Sigmoid colon (tissue), 7 donors: Measurements from ENCODE around the gene DAB2. TPM values are rescaled to one million over a fixed set of nuclear protein-coding genes. Genes with fewer than 3 reads are reported as not detected.

Experiments
- DNase-seq: peaks from one replicate; pipeline ENCODE4 v3.0.0-alpha.2; 2019
- H3K27ac ChIP-seq, 4 donors: fragments of 200-600 bp; sonication (generic); one replicate each; pipeline ENCODE4 v1.5.1; 2016 to 2019; ENCODE audit warnings: mild to moderate bottlenecking in 1 of 4
- H3K27me3 ChIP-seq, 3 donors: fragments of 200-600 bp; sonication (generic); one replicate each; pipeline ENCODE4 v1.5.1; 2019; ENCODE audit warnings: mild to moderate bottlenecking in 1 of 3
- H3K36me3 ChIP-seq, 4 donors: fragments of 200-600 bp; sonication (generic); one replicate each; pipeline ENCODE4 v1.5.1; 2016 to 2019
- H3K4me1 ChIP-seq, 4 donors: fragments of 200-600 bp; sonication (generic); one replicate each; pipeline ENCODE4 v1.5.1; 2017 to 2019
- H3K4me3 ChIP-seq, 4 donors: fragments of 200-600 bp; sonication (generic); one replicate each; pipeline ENCODE4 v1.5.1; 2017 to 2019; ENCODE audit warnings: mild to moderate bottlenecking in 2 of 4, moderate library complexity in 1 of 4
- H3K9me3 ChIP-seq, 4 donors: fragments of 200-600 bp in 3 of 4; sonication (generic) in 3 of 4; one replicate each; pipeline versions ENCODE4 v1.5.1 to v1.6.1; 2013 to 2019
- EP300 ChIP-seq, 4 donors: sonication (generic); formaldehyde crosslinking; IDR thresholded peaks; one replicate each; pipeline ENCODE4 v1.6.1; 2017; ENCODE audit warnings: antibody characterized with exemption in 4 of 4
- POLR2A ChIP-seq, 2 donors: fragments of 450-650 bp; IDR thresholded peaks; one replicate each; pipeline ENCODE4 v1.6.1; 2016; ENCODE audit warnings: antibody characterized with exemption in 2 of 2, mild to moderate bottlenecking in 2 of 2, moderate library complexity in 2 of 2
- POLR2AphosphoS5 ChIP-seq, 4 donors: sonication (generic); formaldehyde crosslinking; IDR thresholded peaks; one replicate each; pipeline ENCODE4 v1.6.1; 2017; ENCODE audit warnings: antibody characterized with exemption in 4 of 4
- WGBS, 2 donors: extraction: QIAGEN DNeasy Blood & Tissue Kit; methylation state at CpG; one replicate each; pipeline ENCODE4 v1.1.7; 2013; 5-methylcytosine and 5-hydroxymethylcytosine counted together
- intact Hi-C: fragments of 100-400 bp; cut with DNase I; formaldehyde crosslinking; loops from one replicate; pipeline ENCODE4 v1.15.1; 2023
- polyA plus RNA-seq, 3 donors: library from polyadenylated mRNA; stranded (reverse); fragments of 200-250 nt; gene quantifications; one replicate each; pipeline ENCODE4 v1.2.3, GENCODE V29; 2013
- total RNA-seq, 4 donors: library from RNA; depleted of rRNA; stranded (reverse); fragments of >200 nt; gene quantifications; one replicate each; pipeline ENCODE4 v1.1.0, GENCODE V29; 2016
- TF ChIP-seq, protein P1 (sequence below), 4 experiments: fragments of 450-650 bp in 3 of 4; fragments of 200-600 bp in 1 of 4; IDR thresholded peaks; one replicate each; pipeline ENCODE4 v1.5.1; 2016 to 2019; ENCODE audit warnings: antibody characterized with exemption in 4 of 4, mild to moderate bottlenecking in 3 of 4, moderate library complexity in 2 of 4
- donor health status: healthy with polysubstance abuse.
- donor health status: Bipolar disorder and iron deficiency.
- donor health status: healthy.

Gene DAB2
- total and polyA plus RNA-seq, 7 donors: 17.9 to 74.1 (median 55.0) TPM

DNA sequence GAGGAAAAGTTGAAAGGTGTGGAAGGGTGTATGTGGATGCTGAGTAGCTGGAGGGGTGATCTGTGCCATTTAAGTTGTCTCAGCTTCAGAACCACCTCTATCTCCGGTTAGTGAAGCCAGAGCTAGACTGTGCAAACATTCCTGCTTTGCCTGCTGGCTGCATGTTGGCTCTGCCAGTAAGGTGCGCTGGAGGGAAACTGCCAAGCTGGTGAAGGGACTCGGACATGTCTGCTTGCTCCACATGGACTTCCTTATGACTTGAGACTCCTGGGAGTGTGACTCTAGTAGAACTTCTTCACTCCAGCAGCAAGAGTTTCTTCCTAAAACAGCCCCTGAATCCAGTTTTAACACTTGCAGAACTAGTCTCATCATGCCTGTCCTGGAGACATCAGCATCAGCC lies 27.9 kb downstream of the DAB2 start:
- peaks cover 0 to 58% (median 38%) of the 10 kb centered on the region in 4 donors for H3K4me1 ChIP-seq

DNA sequence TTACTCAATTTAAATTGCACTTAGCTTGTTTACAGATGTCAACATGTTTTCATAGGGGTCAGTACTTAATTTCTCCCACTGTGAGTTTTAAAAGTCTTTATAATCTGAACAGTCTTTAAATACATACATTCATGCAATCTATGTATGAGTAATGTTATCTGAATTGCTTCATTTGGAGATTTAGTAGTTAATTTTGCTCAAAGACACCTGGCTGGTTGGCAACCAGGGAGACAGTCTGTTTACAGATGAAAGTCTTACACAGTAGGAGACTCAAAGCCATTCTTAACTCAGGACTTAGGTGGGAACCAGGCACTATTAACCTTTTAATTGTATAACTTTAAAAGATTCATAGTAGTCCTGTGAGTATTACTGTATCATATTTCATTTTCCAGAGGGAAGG lies 29.3 kb downstream of the DAB2 start:
- TF ChIP-seq, protein P1, sequence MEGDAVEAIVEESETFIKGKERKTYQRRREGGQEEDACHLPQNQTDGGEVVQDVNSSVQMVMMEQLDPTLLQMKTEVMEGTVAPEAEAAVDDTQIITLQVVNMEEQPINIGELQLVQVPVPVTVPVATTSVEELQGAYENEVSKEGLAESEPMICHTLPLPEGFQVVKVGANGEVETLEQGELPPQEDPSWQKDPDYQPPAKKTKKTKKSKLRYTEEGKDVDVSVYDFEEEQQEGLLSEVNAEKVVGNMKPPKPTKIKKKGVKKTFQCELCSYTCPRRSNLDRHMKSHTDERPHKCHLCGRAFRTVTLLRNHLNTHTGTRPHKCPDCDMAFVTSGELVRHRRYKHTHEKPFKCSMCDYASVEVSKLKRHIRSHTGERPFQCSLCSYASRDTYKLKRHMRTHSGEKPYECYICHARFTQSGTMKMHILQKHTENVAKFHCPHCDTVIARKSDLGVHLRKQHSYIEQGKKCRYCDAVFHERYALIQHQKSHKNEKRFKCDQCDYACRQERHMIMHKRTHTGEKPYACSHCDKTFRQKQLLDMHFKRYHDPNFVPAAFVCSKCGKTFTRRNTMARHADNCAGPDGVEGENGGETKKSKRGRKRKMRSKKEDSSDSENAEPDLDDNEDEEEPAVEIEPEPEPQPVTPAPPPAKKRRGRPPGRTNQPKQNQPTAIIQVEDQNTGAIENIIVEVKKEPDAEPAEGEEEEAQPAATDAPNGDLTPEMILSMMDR (IDR thresholded peaks at IDR 0.05): no peak
- TF ChIP-seq EP300 (IDR thresholded peaks at IDR 0.05): no peak
- TF ChIP-seq POLR2AphosphoS5 (IDR thresholded peaks at IDR 0.05): no peak
- no peak for TF ChIP-seq POLR2A (IDR thresholded peaks at IDR 0.05)
- no peaks in the 10 kb centered on the region for H3K27me3 ChIP-seq
- peak overlapping the region in 2 of 4 donors; percentile 3 to 12 for H3K27ac ChIP-seq
- peaks cover 0 to 45% (median 28%) of the 10 kb centered on the region in 4 donors for H3K4me1 ChIP-seq
- no peaks in the 10 kb centered on the region for H3K9me3 ChIP-seq
- H3K36me3 ChIP-seq: peaks cover 0 to 34% (median 15%) of the 10 kb centered on the region in 4 donors
- no peak for DNase-seq
- no peak overlapping the region for H3K4me3 ChIP-seq
- intact Hi-C loops: no loop called here

More for the DNA sequence above, 27.9 kb downstream of the DAB2 start:
- Histone ChIP-seq H3K27ac (peak overlapping the region in 1 of 4 donors; percentile 11), H3K4me3 (no peak overlapping the region), H3K36me3 (peaks cover 0 to 22% (median 8%) of the 10 kb centered on the region in 4 donors), H3K9me3 (no peaks in the 10 kb centered on the region), H3K27me3 (no peaks in the 10 kb centered on the region)
- 81 to 91% methylated on average over 3 of the region's 3 CpGs for WGBS, 2 donors
- TF ChIP-seq POLR2A (IDR thresholded peaks at IDR 0.05): no peak
- TF ChIP-seq, protein P1 (IDR thresholded peaks at IDR 0.05): no peak
- no peak for TF ChIP-seq POLR2AphosphoS5 (IDR thresholded peaks at IDR 0.05)
- TF ChIP-seq EP300 (IDR thresholded peaks at IDR 0.05): no peak
- DNase-seq: no peak
- intact Hi-C loops: no loop called here

DNA sequence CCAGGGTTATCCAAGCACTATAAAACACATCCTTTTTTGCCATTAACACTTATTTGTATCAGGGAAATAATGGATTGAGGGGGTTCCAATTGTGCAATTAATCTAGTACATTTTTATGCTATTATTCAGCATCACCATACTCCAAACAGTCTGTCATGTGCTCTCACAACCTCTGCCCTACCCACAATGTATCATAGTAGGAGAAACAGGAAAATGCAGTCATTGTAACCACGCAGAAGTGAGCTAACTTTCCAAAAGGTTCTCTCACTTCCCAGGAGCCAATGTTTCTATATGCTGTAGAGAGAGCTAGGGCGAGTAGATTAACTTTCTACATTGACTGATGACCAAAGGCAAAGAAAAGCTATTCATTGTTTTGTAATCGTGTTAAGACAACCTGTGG lies 29.8 kb downstream of the DAB2 start:
- TF ChIP-seq POLR2A (IDR thresholded peaks at IDR 0.05) (no peak), POLR2AphosphoS5 (IDR thresholded peaks at IDR 0.05) (peak in 2 of 4 donors; percentile 17 to 40)
- TF ChIP-seq, protein P1 (IDR thresholded peaks at IDR 0.05): no peak

DNA sequence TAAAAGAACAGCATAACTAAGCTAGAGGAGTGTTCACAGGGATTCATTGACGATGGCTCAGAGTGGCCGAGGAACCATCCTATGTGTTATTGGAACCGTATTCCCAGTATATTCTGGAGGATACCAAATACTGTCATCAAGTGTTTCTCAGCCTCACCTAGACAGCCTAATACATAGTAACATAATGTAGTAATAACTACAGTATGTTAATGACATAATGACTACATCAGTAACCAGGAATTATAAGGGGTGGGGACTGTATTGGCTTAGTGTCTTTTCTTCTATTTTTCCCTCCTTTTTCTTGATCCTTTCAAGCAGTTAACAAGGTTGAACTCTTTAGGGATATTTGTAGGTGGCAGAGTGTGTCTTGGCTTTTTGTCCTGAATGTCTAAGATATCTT lies 33.8 kb downstream of the DAB2 start:
- 95 to 96% methylated on average over 3 of the region's 3 CpGs for WGBS, 2 donors
- Histone ChIP-seq H3K27me3 (no peaks in the 10 kb centered on the region), H3K9me3 (no peaks in the 10 kb centered on the region), H3K4me3 (no peak overlapping the region), H3K36me3 (peaks cover 0 to 75% (median 22%) of the 10 kb centered on the region in 4 donors), H3K4me1 (peaks cover 0 to 11% (median 5%) of the 10 kb centered on the region in 4 donors), H3K27ac (no peak overlapping the region)
- no peak for TF ChIP-seq POLR2AphosphoS5 (IDR thresholded peaks at IDR 0.05)
- no peak for TF ChIP-seq POLR2A (IDR thresholded peaks at IDR 0.05)
- TF ChIP-seq, protein P1 (IDR thresholded peaks at IDR 0.05): no peak
- no peak for TF ChIP-seq EP300 (IDR thresholded peaks at IDR 0.05)
- intact Hi-C loops: no loop called here
- no peak for DNase-seq

More for the DNA sequence above, 29.8 kb downstream of the DAB2 start:
- Histone ChIP-seq H3K27ac (peak overlapping the region in 2 of 4 donors; percentile 3 to 12), H3K4me1 (peaks cover 0 to 39% (median 23%) of the 10 kb centered on the region in 4 donors), H3K9me3 (no peaks in the 10 kb centered on the region), H3K4me3 (no peak overlapping the region), H3K36me3 (peaks cover 0 to 40% (median 18%) of the 10 kb centered on the region in 4 donors), H3K27me3 (no peaks in the 10 kb centered on the region)
- 56 to 73% methylated on average over 3 of the region's 3 CpGs for WGBS, 2 donors
- intact Hi-C loops: no loop called here
- DNase-seq: no peak

DNA sequence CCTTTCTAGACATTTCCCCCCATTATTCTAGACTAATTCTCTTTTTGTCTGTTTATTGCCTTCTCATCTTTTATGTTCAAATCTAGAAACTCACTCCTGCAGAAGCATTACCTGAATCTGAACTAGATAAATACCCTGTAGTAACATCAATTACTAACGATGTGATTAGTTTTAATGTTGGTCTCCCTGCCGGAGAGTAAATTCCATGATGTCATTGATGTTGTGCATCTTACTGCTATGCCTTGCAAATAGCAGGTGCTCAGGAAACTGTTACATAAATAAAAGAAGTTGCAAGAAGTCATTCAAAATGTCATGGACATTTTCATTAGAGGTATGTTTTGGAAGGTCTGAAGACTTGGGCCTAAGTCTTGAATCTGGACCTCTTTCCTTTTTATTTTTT lies 37.5 kb downstream of the DAB2 start:
- Histone ChIP-seq H3K27me3 (no peaks in the 10 kb centered on the region), H3K4me1 (no peaks in the 10 kb centered on the region), H3K27ac (no peak overlapping the region), H3K36me3 (peaks cover 0 to 71% (median 18%) of the 10 kb centered on the region in 4 donors), H3K9me3 (no peaks in the 10 kb centered on the region), H3K4me3 (no peak overlapping the region)
- TF ChIP-seq, protein P1 (IDR thresholded peaks at IDR 0.05): no peak
- TF ChIP-seq EP300 (IDR thresholded peaks at IDR 0.05): no peak
- no peak for TF ChIP-seq POLR2A (IDR thresholded peaks at IDR 0.05)
- TF ChIP-seq POLR2AphosphoS5 (IDR thresholded peaks at IDR 0.05): no peak
- WGBS, 2 donors: 90 to 93% methylated on average over 2 of the region's 2 CpGs
- intact Hi-C loops: no loop called here
- DNase-seq: no peak
